ENCODE measurements around the gene AFF3. TPM values are rescaled to one million over a fixed set of nuclear protein-coding genes. Genes with fewer than 3 reads are reported as not detected.

AFF3 gene
- total and polyA plus RNA-seq, 2 of the 4 experiments (the other 2 are of a cell fraction) = 12.9 to 14.3 TPM

GRCh38 chr2:99949963-99950362, 192.4 kb downstream of the AFF3 start:
- BruUV-seq (replicated peaks) = no TSS peak
- H3K4me1 ChIP-seq (ENCODE audit: control insufficient read depth, insufficient read depth, low read length) = no peaks in the 10 kb centered on the region
- no peak overlapping the region for H3K27ac ChIP-seq (ENCODE audit: insufficient read depth, low read length)
- ATAC-seq (ENCODE audit: low read depth) (no peak), DNase-seq (no peak)
- H3K9ac ChIP-seq (ENCODE audit: low read depth, low read length) = no peak overlapping the region
- no peak overlapping the region for H2BK20ac ChIP-seq (ENCODE audit: low read depth, low read length)
- H3K23ac ChIP-seq (ENCODE audit: low read depth, low read length) = no peak overlapping the region
- no peak overlapping the region for H3K56ac ChIP-seq (ENCODE audit: extremely low read depth, insufficient read depth, low read length)
- no peak overlapping the region for H2AFZ ChIP-seq (replicated peaks; ENCODE audit: low read length, poor library complexity)
- no peak overlapping the region for H3K4me2 ChIP-seq (ENCODE audit: low read depth, low read length)
- in situ Hi-C loops (cut with MboI; ENCODE audit: low sequenced_read_pairs) = no loop called here
- H2BK120ac ChIP-seq (ENCODE audit: low read depth, low read length) = no peak overlapping the region
- no peak overlapping the region for H2AK5ac ChIP-seq (ENCODE audit: low read depth, low read length)
- no peaks in the 10 kb centered on the region for H3K27me3 ChIP-seq (ENCODE audit: control insufficient read depth, insufficient read depth, low read length)
- no peak overlapping the region for H4K91ac ChIP-seq (ENCODE audit: insufficient read depth, low read depth, low read length)
- no peak overlapping the region for H3K14ac ChIP-seq (replicated peaks; ENCODE audit: low read depth, low read length)
- peaks cover 15% of the 10 kb centered on the region; the same call in 1 of the 2 replicates for H3K36me3 ChIP-seq (ENCODE audit: control insufficient read depth, insufficient read depth, low read length)
- TF ChIP-seq RFX5 (IDR thresholded peaks at IDR 0.05; ENCODE audit: low read depth, low read length) (no peak), ELK1 (IDR thresholded peaks at IDR 0.05; ENCODE audit: borderline replicate concordance, low read depth, low read length) (no peak), MAFK (IDR thresholded peaks at IDR 0.05; ENCODE audit: low read depth, low read length) (no peak), CEBPB (IDR thresholded peaks at IDR 0.05; ENCODE audit: low read depth, low read length) (no peak), BHLHE40 (IDR thresholded peaks at IDR 0.05; ENCODE audit: low read depth, low read length) (no peak), CHD1 (IDR thresholded peaks at IDR 0.05; ENCODE audit: low read depth, low read length) (no peak), RCOR1 (IDR thresholded peaks at IDR 0.05; ENCODE audit: insufficient replicate concordance, low read length) (no peak), MXI1 (IDR thresholded peaks at IDR 0.05; ENCODE audit: borderline replicate concordance, low read depth, low read length) (no peak), POLR2A (IDR thresholded peaks at IDR 0.05; ENCODE audit: low read depth, low read length) (no peak)
- no peak overlapping the region for H3K4me3 ChIP-seq (ENCODE audit: insufficient read depth, low read depth, low read length)
- no peak overlapping the region for H4K5ac ChIP-seq (ENCODE audit: low read depth, low read length)
- H3K79me1 ChIP-seq (ENCODE audit: low read depth in 1 of 2, low read length in 2 of 2) = peaks cover 3 to 10% of the 10 kb centered on the region in 2 experiments; a peak in 3 of 4 replicates
- H3K4ac ChIP-seq (ENCODE audit: low read depth, low read length) = no peak overlapping the region
- no peak overlapping the region for H2BK15ac ChIP-seq (ENCODE audit: low read depth, low read length)
- intact Hi-C loops (cut with micrococcal nuclease) = no loop called here
- H2BK5ac ChIP-seq (ENCODE audit: low read depth, low read length, poor library complexity, severe bottlenecking) = no peak overlapping the region
- peaks cover 5% of the 10 kb centered on the region; the same call in 1 of the 2 replicates for H3K9me1 ChIP-seq (ENCODE audit: insufficient read depth, low read length)
- no peak overlapping the region for H4K8ac ChIP-seq (ENCODE audit: low read depth in 2 of 2, low read length in 2 of 2)
- dilution Hi-C loops (cut with HindIII; ENCODE audit: low sequenced_read_pairs, unreplicated experiment) = no loop called here
- no peak overlapping the region for H3K18ac ChIP-seq (ENCODE audit: low read depth, low read length)
- no peaks in the 10 kb centered on the region for H4K20me1 ChIP-seq (ENCODE audit: insufficient read depth, low read length)
- H3K9me3 ChIP-seq (ENCODE audit: control insufficient read depth, insufficient read depth, low read length) = no peaks in the 10 kb centered on the region
- ChIA-PET CTCF (no interaction called here), POLR2A (ENCODE audit: unreplicated experiment) (no interaction called here)
- WGBS, 2 experiments (ENCODE audit: extremely low coverage in 2 of 2, insufficient read length in 1 of 2) = no CpG with 5 or more reads among the region's 1 CpG
- no peak overlapping the region for H2AK9ac ChIP-seq (replicated peaks; ENCODE audit: low read depth, low read length, poor library complexity)

Measured in IMR-90 (cell line).